Neural crest cell (in vitro differentiated cells): ENCODE measurements around the gene MSL1. TPM values are rescaled to one million over a fixed set of nuclear protein-coding genes. Genes with fewer than 3 reads are reported as not detected.
"Not testable (repeated sequence)": the region's sequence is repeated elsewhere in the genome, so short reads cannot be mapped to it uniquely, and the experiment has no call there.

ENCODE experiments used
- DNase-seq: peaks from one replicate; pipeline ENCODE4 v3.0.0; 2021; ENCODE audit warnings: low read depth, mixed read lengths, low spot score
- H3K27ac Mint-ChIP-seq: one replicate; pipeline ENCODE4 v1.8.0; 2021; ENCODE audit warnings: mild to moderate bottlenecking, mixed read lengths; ENCODE audit not compliant: unreplicated experiment
- H3K27me3 Mint-ChIP-seq: 2 replicates; pipeline ENCODE4 v1.8.0; 2021; ENCODE audit warnings: low read depth, mild to moderate bottlenecking, mixed read lengths
- H3K36me3 Mint-ChIP-seq: 2 replicates; pipeline ENCODE4 v1.8.0; 2021; ENCODE audit warnings: low read depth, mild to moderate bottlenecking, mixed read lengths
- H3K4me1 Mint-ChIP-seq: 2 replicates; pipeline ENCODE4 v1.8.0; 2021; ENCODE audit warnings: mixed read lengths
- H3K4me3 Mint-ChIP-seq: one replicate; pipeline ENCODE4 v1.8.0; 2021; ENCODE audit warnings: mild to moderate bottlenecking, mixed read lengths
- H3K9me3 Mint-ChIP-seq: 2 replicates; pipeline ENCODE4 v1.8.0; 2021; ENCODE audit warnings: mixed read lengths
- total RNA-seq: library from RNA; stranded (reverse); gene quantifications from 2 replicates; pipeline ENCODE4 v1.2.1, GENCODE V29; 2021
- TF ChIP-seq, protein P1 (sequence below): fragments of 200-600 bp; sonication (generic); conservative IDR thresholded peaks from 2 replicates; pipeline ENCODE4 v1.5.0; 2021; ENCODE audit warnings: antibody characterized with exemption, mild to moderate bottlenecking

The MSL1 gene
- total RNA-seq, 1 donor from 2014 or later = 147 TPM

DNA sequence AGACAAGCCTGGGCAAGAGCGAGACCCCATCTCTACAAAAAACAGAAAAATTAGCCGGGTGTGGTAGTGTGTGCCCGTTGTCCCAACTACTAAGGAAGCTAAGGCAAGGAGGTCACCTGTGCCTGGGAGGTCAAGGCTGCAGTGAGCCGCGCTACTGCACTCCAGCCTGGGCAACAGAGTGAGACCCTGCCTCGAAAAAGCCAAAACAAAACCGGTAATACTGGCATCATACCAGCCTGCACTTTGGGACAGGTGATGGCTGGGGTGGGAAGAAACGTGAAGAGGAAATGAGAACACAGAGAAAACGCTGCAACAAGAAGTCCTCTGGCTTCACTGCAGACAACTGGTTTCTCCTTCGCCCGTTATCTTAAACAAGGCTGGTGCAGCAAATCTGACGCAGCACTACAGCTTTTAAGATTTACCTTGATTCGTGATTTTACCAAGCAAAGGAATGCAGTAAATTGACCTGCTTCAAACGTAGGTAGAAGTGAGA is 17.8 kb downstream of the MSL1 start:
- peaks cover 27% of the 10 kb centered on the region for H3K4me1 Mint-ChIP-seq
- peaks cover 10% of the 10 kb centered on the region for H3K27me3 Mint-ChIP-seq
- peak overlapping the region; percentile 98 for H3K4me3 Mint-ChIP-seq
- no peaks in the 10 kb centered on the region for H3K9me3 Mint-ChIP-seq
- peaks cover 16% of the 10 kb centered on the region for H3K36me3 Mint-ChIP-seq
- TF ChIP-seq, protein P1, sequence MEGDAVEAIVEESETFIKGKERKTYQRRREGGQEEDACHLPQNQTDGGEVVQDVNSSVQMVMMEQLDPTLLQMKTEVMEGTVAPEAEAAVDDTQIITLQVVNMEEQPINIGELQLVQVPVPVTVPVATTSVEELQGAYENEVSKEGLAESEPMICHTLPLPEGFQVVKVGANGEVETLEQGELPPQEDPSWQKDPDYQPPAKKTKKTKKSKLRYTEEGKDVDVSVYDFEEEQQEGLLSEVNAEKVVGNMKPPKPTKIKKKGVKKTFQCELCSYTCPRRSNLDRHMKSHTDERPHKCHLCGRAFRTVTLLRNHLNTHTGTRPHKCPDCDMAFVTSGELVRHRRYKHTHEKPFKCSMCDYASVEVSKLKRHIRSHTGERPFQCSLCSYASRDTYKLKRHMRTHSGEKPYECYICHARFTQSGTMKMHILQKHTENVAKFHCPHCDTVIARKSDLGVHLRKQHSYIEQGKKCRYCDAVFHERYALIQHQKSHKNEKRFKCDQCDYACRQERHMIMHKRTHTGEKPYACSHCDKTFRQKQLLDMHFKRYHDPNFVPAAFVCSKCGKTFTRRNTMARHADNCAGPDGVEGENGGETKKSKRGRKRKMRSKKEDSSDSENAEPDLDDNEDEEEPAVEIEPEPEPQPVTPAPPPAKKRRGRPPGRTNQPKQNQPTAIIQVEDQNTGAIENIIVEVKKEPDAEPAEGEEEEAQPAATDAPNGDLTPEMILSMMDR = no peak
- no peak for DNase-seq
- H3K27ac Mint-ChIP-seq = peak overlapping the region; percentile 93

DNA sequence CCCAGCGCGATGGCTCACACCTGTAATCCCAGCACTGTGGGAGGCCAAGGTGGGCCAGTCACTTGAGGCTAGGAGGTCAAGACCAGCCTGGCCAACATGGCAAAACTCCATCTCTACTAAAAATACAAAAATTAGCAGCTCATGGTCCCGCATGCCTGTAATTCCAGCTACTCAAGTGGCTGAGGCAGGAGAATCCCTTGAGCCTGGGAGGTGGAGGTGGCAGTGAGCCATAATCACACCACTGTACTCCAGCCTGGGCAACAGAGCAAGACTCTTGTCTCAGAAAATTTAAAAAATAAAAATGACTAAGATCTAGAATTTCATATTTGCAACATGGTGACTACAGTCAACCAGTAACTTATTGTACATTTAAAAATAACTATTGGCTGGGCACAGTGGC is 21.4 kb downstream of the MSL1 start:
- DNase-seq, H3K27ac Mint-ChIP-seq, H3K9me3 Mint-ChIP-seq, H3K4me3 Mint-ChIP-seq: not testable (repeated sequence)
- H3K4me1 Mint-ChIP-seq = peaks cover 42% of the 10 kb centered on the region
- peaks cover 10% of the 10 kb centered on the region for H3K27me3 Mint-ChIP-seq
- H3K36me3 Mint-ChIP-seq = peaks cover 23% of the 10 kb centered on the region

DNA sequence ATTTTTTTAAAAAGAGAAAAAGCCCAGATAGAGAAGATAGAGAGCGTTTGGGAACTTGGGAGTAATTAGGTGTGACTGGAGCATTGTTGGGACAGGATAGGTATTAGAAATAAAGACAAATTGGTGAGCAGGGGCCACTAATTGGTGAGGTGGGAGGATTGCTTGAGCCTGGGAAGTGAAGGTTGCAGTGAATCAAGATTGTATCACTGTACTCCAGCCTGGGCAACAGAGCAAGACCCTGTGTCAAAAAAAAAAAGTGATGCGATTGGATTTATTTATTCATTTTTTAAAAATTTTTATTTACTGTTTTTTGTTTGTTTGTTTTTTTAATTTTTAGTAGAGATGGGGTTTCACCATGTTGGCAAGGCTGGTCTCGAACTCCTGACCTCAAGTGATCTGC is 23.7 kb downstream of the MSL1 start:
- Mint-ChIP-seq H3K4me3 (no peak overlapping the region), H3K27me3 (peaks cover 4% of the 10 kb centered on the region), H3K9me3 (no peaks in the 10 kb centered on the region), H3K27ac (no peak overlapping the region), H3K4me1 (peaks cover 37% of the 10 kb centered on the region), H3K36me3 (peaks cover 24% of the 10 kb centered on the region)
- DNase-seq = no peak
- TF ChIP-seq, protein P1 = no peak

DNA sequence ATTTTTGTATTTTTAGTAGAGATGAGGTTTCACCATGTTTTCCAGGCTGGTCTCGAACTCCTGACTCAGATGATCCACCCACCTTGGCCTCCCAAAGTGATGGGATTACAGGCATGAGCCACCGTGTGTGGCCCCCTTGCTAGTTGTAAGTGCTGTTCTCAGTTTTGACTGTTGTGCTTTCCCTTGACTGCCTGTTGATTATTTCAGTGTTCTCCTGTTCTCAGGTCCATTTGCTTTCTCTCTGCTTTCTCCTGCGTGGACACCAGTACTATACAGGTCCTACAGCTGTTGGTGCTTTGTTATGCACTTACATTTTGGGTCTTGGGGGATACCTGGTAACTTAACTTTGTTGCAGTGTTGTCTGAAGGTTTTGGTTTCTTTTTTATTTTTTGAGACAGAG is 26.8 kb downstream of the MSL1 start:
- Mint-ChIP-seq H3K36me3 (peaks cover 21% of the 10 kb centered on the region), H3K27me3 (no peaks in the 10 kb centered on the region), H3K4me1 (peaks cover 19% of the 10 kb centered on the region), H3K4me3 (peak overlapping the region; percentile 18), H3K27ac (no peak overlapping the region), H3K9me3 (no peaks in the 10 kb centered on the region)
- TF ChIP-seq, protein P1 = no peak
- no peak for DNase-seq

DNA sequence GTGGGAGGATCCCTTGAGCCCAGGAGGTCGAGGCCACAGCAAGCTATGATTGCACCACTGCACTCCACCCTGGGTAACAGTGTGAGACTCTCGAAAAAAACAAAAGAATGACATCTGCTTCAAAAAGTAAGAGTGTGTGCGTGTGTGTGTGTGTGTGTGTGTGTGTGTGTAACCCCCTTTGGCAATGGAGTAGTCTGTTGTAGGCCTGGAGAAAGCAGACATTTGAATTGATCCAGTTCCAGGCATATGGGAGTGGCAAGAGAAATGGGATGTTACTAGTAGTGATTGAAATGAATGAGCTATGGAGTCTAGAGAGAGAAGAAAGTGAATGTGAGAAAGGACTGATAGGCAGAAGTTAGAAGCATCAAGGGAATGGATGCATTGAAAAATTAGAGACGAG is 28.5 kb downstream of the MSL1 start:
- no peak overlapping the region for H3K4me3 Mint-ChIP-seq
- no peaks in the 10 kb centered on the region for H3K9me3 Mint-ChIP-seq
- H3K27me3 Mint-ChIP-seq = no peaks in the 10 kb centered on the region
- peaks cover 19% of the 10 kb centered on the region for H3K4me1 Mint-ChIP-seq
- H3K27ac Mint-ChIP-seq = no peak overlapping the region
- peaks cover 23% of the 10 kb centered on the region for H3K36me3 Mint-ChIP-seq
- TF ChIP-seq, protein P1 = no peak
- DNase-seq = no peak

DNA sequence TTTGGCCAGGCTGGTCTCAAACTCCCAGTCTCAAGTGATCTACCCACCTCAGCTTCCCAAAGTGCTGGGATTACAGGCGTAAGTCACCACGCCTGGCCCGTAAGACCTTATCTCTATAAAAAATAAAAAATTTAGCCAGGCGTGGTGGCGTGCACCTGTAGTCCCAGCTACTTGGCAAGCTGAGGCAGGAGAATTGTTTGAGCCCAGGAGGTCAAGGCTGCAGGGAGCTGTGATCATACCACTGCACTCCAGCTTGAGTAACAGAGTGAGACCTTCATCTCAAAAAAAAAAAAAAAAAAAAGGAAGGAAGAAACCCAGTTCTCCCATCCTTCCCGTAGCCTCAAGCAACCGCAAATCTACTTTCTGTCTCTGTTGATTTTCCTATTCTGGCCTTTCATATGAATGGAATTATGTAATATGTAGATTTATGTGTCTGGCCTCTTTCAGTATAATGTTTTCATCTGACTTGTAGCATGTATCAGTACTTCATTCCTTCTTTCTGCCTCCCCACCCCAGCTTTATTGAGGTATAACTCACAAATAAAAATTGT is 29.7 kb downstream of the MSL1 start:
- Mint-ChIP-seq H3K4me3 (no peak overlapping the region), H3K4me1 (peaks cover 15% of the 10 kb centered on the region), H3K9me3 (no peaks in the 10 kb centered on the region), H3K27ac (no peak overlapping the region), H3K27me3 (no peaks in the 10 kb centered on the region), H3K36me3 (peaks cover 19% of the 10 kb centered on the region)
- TF ChIP-seq, protein P1 = no peak
- no peak for DNase-seq
